Osteocyte (in vitro differentiated cells): Measurements from ENCODE around the gene DIAPH2. TPM values are rescaled to one million over a fixed set of nuclear protein-coding genes. Genes with fewer than 3 reads are reported as not detected.

Experiments
- DNase-seq: peaks from one replicate; pipeline ENCODE4 v3.0.0; 2021; ENCODE audit warnings: mixed read lengths; ENCODE audit not compliant: unreplicated experiment; ENCODE audit errors: extremely low spot score
- H3K27ac Mint-ChIP-seq: one replicate; pipeline ENCODE4 v1.8.0; 2021; ENCODE audit warnings: mild to moderate bottlenecking, mixed read lengths; ENCODE audit not compliant: unreplicated experiment
- H3K27me3 Mint-ChIP-seq: one replicate; pipeline ENCODE4 v1.8.0; 2021; ENCODE audit warnings: mixed read lengths; ENCODE audit not compliant: unreplicated experiment
- H3K36me3 Mint-ChIP-seq: one replicate; pipeline ENCODE4 v1.8.0; 2021; ENCODE audit warnings: mixed read lengths; ENCODE audit not compliant: unreplicated experiment
- H3K4me1 Mint-ChIP-seq: one replicate; pipeline ENCODE4 v1.8.0; 2021; ENCODE audit warnings: mixed read lengths; ENCODE audit not compliant: unreplicated experiment
- H3K4me3 Mint-ChIP-seq: one replicate; pipeline ENCODE4 v1.8.0; 2021; ENCODE audit warnings: mild to moderate bottlenecking, moderate library complexity, mixed read lengths; ENCODE audit not compliant: unreplicated experiment
- H3K9me3 Mint-ChIP-seq: one replicate; pipeline ENCODE4 v1.8.0; 2021; ENCODE audit warnings: mixed read lengths; ENCODE audit not compliant: unreplicated experiment
- total RNA-seq: library from RNA; stranded (reverse); gene quantifications from 2 replicates; pipeline ENCODE4 v1.2.1, GENCODE V29; 2021
- TF ChIP-seq, protein P1 (sequence below): fragments of 200-600 bp; sonication (generic); IDR thresholded peaks from 2 replicates; pipeline ENCODE4 v1.5.0; 2021; ENCODE audit warnings: antibody characterized with exemption, mild to moderate bottlenecking, moderate library complexity

The DIAPH2 gene
- total RNA-seq, 1 donor from 2014 or later, result 9.3 TPM

DNA sequence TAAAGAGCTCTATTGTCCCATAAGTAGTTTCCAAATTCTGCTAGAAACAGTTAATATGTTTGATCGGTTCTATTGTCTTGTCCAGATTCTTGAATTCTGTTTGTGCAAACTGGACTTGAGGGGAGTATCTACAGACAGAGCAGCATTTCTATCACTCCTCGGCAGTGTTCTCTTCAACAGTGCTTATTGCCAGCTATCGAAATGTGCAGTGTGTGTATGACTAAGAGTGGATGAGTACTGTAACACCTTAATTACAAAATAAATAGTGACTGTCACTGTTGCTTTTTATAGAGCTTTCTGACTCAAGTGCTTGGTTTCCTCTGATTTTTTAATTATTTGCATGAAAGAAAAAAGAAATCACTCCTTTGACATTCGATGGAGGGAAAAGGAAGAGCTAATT, 473.6 kb downstream of the DIAPH2 start:
- TF ChIP-seq, protein P1, sequence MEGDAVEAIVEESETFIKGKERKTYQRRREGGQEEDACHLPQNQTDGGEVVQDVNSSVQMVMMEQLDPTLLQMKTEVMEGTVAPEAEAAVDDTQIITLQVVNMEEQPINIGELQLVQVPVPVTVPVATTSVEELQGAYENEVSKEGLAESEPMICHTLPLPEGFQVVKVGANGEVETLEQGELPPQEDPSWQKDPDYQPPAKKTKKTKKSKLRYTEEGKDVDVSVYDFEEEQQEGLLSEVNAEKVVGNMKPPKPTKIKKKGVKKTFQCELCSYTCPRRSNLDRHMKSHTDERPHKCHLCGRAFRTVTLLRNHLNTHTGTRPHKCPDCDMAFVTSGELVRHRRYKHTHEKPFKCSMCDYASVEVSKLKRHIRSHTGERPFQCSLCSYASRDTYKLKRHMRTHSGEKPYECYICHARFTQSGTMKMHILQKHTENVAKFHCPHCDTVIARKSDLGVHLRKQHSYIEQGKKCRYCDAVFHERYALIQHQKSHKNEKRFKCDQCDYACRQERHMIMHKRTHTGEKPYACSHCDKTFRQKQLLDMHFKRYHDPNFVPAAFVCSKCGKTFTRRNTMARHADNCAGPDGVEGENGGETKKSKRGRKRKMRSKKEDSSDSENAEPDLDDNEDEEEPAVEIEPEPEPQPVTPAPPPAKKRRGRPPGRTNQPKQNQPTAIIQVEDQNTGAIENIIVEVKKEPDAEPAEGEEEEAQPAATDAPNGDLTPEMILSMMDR, result no peak
- no peak overlapping the region for H3K27ac Mint-ChIP-seq
- H3K9me3 Mint-ChIP-seq, result no peaks in the 10 kb centered on the region
- no peak for DNase-seq
- H3K4me1 Mint-ChIP-seq, result no peaks in the 10 kb centered on the region
- no peaks in the 10 kb centered on the region for H3K36me3 Mint-ChIP-seq
- no peaks in the 10 kb centered on the region for H3K27me3 Mint-ChIP-seq
- H3K4me3 Mint-ChIP-seq, result no peak overlapping the region

DNA sequence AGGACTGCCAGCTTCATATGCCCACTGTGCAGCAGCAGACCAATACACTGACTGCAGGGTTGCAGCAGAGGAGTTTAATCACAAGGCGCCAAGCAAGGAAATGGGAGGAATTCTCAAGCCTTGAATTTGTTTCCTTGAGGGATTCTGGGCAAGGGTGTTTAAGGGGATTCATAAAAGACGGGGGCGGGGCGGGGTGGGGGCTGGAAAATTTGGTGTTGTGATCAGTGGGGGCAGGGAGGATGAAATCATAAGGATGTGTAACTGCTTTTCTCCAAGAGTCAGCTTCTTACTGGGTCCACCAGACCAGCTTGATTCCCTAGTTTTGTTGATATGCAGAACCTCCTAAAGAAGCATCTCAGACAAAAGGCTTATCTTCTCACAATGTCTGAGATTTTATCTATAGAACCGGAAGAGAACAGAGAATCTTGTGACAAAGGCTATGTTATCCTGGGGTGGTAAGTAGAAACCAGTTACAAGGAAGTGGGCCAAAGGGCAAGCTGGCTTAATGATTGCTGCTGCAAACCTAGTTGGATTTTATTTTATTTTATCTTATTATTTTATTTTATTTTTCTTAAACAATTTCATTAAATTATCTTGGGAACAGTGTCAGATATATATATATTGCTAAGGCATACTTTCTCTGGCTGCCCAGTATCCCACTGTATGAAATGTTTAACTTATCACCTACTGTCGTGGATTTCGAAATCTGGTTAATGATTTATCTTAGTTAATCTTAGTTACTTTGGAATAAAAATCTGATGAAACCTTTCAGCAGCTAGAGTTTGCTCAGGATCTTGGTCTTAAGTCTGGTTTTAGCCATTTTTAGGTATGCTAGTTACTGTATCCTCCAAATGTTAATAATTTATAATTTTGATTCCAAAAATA, 475.5 kb downstream of the DIAPH2 start:
- Mint-ChIP-seq H3K27ac (no peak overlapping the region), H3K36me3 (no peaks in the 10 kb centered on the region), H3K27me3 (no peaks in the 10 kb centered on the region), H3K4me1 (no peaks in the 10 kb centered on the region), H3K4me3 (no peak overlapping the region), H3K9me3 (no peaks in the 10 kb centered on the region)
- TF ChIP-seq, protein P1, result no peak
- DNase-seq, result no peak

DNA sequence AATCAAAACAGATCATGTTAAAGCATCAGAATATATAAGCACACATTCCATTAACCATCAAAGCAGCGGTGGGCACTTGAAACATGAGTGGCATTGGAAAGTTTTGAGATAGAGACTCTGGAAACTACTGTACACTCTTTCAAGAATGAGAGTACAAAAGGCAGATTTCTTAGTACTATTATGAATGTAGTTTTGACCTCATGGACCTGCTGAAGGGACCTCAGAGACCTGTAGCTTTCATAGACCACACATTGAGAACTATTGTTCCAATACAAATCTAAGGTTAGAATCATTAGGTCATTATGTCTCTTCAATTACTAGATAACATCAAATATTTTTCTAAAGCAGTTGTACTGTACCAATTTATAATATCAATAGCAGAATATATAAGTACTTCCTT, 482.7 kb downstream of the DIAPH2 start:
- H3K27ac Mint-ChIP-seq, result no peak overlapping the region
- no peaks in the 10 kb centered on the region for H3K36me3 Mint-ChIP-seq
- H3K4me1 Mint-ChIP-seq, result no peaks in the 10 kb centered on the region
- H3K27me3 Mint-ChIP-seq, result no peaks in the 10 kb centered on the region
- H3K4me3 Mint-ChIP-seq, result no peak overlapping the region
- DNase-seq, result no peak
- H3K9me3 Mint-ChIP-seq, result no peaks in the 10 kb centered on the region
- TF ChIP-seq, protein P1, result no peak

DNA sequence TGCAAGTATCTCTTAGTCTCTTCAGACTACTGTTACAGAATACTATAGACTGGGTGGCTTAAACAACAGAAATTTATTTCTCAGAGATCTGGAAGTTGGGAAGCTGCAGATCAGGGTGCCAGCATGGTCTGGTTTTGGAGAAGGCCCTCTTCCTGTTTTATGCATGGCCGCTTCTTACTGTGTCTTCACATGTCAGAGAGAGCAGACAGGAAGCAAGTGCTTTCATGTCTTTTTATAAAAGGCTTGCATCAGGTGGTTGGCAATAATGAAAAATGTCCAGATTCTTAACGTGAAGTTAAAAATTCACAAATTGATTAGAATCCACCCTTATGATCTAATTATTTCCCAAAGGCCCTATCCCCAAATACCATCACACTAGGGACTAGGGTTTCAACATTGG, 484.0 kb downstream of the DIAPH2 start:
- TF ChIP-seq, protein P1, result no peak
- Mint-ChIP-seq H3K4me1 (no peaks in the 10 kb centered on the region), H3K27me3 (no peaks in the 10 kb centered on the region), H3K27ac (no peak overlapping the region), H3K36me3 (no peaks in the 10 kb centered on the region), H3K4me3 (no peak overlapping the region), H3K9me3 (no peaks in the 10 kb centered on the region)
- DNase-seq, result no peak

DNA sequence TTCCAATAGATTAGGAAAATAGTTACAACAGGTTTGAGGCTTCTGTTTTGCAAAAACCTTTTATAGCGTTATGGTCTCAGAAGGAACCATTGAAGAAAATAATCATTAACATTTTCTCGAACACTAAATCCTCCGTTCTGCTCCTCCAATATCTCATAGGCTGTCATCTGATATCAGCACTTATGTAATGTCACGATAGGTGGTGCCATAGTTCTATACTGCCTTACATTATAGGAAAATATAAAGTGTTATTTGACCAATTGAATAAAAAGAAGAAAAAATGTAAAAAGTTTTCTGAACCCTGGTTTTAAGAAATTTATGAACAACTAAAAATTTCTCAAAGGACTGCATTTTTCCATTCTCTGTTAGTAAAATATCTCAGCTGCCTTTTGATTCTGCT, 490.5 kb downstream of the DIAPH2 start:
- H3K4me1 Mint-ChIP-seq, result no peaks in the 10 kb centered on the region
- no peaks in the 10 kb centered on the region for H3K27me3 Mint-ChIP-seq
- H3K27ac Mint-ChIP-seq, result no peak overlapping the region
- TF ChIP-seq, protein P1, result no peak
- H3K9me3 Mint-ChIP-seq, result peaks cover 6% of the 10 kb centered on the region
- no peaks in the 10 kb centered on the region for H3K36me3 Mint-ChIP-seq
- DNase-seq, result no peak
- H3K4me3 Mint-ChIP-seq, result no peak overlapping the region
